Measurements from ENCODE around the gene UBAP1.

- TF ChIP-seq TCF12 (IDR thresholded peaks at IDR 0.05; ENCODE audit: low read depth) (no peak), MAX (IDR thresholded peaks at IDR 0.05) (no peak), TAF1 (IDR thresholded peaks at IDR 0.05; ENCODE audit: low read depth) (no peak), RAD21 (IDR thresholded peaks at IDR 0.05; ENCODE audit: low read depth) (no peak), CEBPB (IDR thresholded peaks at IDR 0.05) (peak; percentile 91), EGR1 (IDR thresholded peaks at IDR 0.05) (no peak), REST (IDR thresholded peaks at IDR 0.05; ENCODE audit: low read depth) (no peak)
These were observed 632 bp downstream of the UBAP1 start for GRCh38 chr9:34179213-34180136.

All from Ishikawa (cell line).